ENCODE measurements around the gene FBXW8. TPM values are rescaled to one million over a fixed set of nuclear protein-coding genes. Genes with fewer than 3 reads are reported as not detected.

The FBXW8 gene
- total RNA-seq, 1 donor from 2014 or later, result 13.8 TPM

GRCh38 chr12:117018685-117019084 is 107.9 kb downstream of the FBXW8 start:
- Histone ChIP-seq H3K27ac (no peak overlapping the region), H3K27me3 (no peaks in the 10 kb centered on the region), H3K9me3 (no peaks in the 10 kb centered on the region), H3K4me1 (no peaks in the 10 kb centered on the region), H3K4me3 (no peak overlapping the region), H3K36me3 (peaks cover 0 to 16% of the 10 kb centered on the region in 2 donors)
- TF ChIP-seq POLR2AphosphoS5 (IDR thresholded peaks at IDR 0.05; ENCODE audit: insufficient read depth in 1 of 2, low read depth in 1 of 2) (no peak), CTCF (IDR thresholded peaks at IDR 0.05) (no peak)
- no peak for DNase-seq (ENCODE audit: extremely low spot score in 2 of 2)
- intact Hi-C loops (cut with DNase I), result no loop called here

GRCh38 chr12:117019866-117020265 is 109.1 kb downstream of the FBXW8 start:
- no peaks in the 10 kb centered on the region for H3K4me1 ChIP-seq
- no peak for TF ChIP-seq CTCF (IDR thresholded peaks at IDR 0.05)
- no peaks in the 10 kb centered on the region for H3K9me3 ChIP-seq
- H3K4me3 ChIP-seq, result no peak overlapping the region
- intact Hi-C loops (cut with DNase I), result loop anchor here (10.0 kb wide), 1 partner anchor 125 kb away; no protein-coding TSS in a partner anchor
- DNase-seq (ENCODE audit: extremely low spot score in 2 of 2), result no peak
- no peak overlapping the region for H3K27ac ChIP-seq
- peaks cover 0 to 17% of the 10 kb centered on the region in 2 donors for H3K36me3 ChIP-seq
- no peaks in the 10 kb centered on the region for H3K27me3 ChIP-seq

DNA sequence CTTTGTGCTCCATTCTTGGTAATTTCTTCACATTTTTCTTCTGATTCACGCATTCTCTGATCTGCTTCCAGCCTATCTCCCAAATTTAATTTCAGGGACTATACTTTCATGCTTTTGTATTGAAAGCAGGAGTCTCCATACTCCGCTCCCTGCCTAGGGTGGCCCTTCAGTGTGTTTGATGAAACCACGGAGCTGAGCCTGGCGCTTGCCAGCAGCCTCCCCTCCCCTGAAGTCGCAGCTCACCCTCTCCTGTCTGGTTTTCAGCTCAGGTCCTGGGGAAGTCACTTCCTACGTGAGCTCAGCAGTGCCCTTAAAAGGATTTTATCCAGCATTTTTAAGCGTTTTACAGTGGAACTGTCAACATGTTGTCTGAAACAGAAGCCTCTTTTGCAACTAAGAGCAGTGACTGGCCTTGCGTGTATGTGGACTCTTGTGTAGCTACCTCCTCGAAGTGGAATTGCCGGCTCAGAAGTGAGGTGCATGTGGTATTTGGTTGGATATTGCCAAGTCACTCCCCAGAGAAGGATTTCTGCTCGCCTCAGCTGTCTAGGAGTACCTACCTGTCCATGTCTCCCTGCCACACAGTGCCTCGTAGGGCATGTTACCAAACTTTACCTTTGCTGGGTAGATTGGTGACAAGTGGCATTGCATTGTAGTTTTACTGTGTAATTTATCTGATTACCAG is 109.9 kb downstream of the FBXW8 start:
- Histone ChIP-seq H3K36me3 (peaks cover 0 to 17% of the 10 kb centered on the region in 2 donors), H3K9me3 (no peaks in the 10 kb centered on the region), H3K27ac (no peak overlapping the region), H3K4me3 (no peak overlapping the region), H3K27me3 (no peaks in the 10 kb centered on the region), H3K4me1 (no peaks in the 10 kb centered on the region)
- DNase-seq (ENCODE audit: extremely low spot score in 2 of 2), result no peak
- TF ChIP-seq POLR2A (IDR thresholded peaks at IDR 0.05), result no peak
- no peak for TF ChIP-seq POLR2AphosphoS5 (IDR thresholded peaks at IDR 0.05; ENCODE audit: insufficient read depth in 1 of 2, low read depth in 1 of 2)
- intact Hi-C loops (cut with DNase I), result loop anchor here (10.0 kb wide), 1 partner anchor 124 kb away; no protein-coding TSS in a partner anchor

DNA sequence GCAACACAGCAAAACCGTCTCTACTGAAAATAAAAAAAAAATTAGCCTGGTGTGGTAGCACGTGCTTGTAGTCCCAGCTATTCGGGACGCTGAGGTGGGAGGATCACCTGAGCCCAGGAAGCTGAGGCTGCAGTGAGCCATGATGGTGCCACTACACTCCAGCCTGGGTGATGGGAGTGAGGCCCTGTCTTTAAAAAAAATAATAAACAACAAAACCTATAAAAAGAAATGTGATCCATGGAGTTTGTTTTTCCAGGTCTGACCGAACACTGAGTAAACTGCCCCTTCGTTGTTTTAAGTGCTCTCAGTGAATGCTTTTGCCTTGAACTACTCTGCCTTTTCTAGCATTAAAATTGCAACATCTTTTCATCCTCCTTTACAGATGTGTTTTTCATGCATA is 111.7 kb downstream of the FBXW8 start:
- intact Hi-C loops (cut with DNase I), result loop anchor here (10.0 kb wide), 1 partner anchor 122 kb away; no protein-coding TSS in a partner anchor
- DNase-seq (ENCODE audit: extremely low spot score in 2 of 2), result no peak
- H3K27ac ChIP-seq, result no peak overlapping the region
- no peaks in the 10 kb centered on the region for H3K27me3 ChIP-seq
- no peak overlapping the region for H3K4me3 ChIP-seq
- TF ChIP-seq CTCF (IDR thresholded peaks at IDR 0.05) (no peak), POLR2A (IDR thresholded peaks at IDR 0.05) (no peak), POLR2AphosphoS5 (IDR thresholded peaks at IDR 0.05; ENCODE audit: insufficient read depth in 1 of 2, low read depth in 1 of 2) (no peak)
- no peaks in the 10 kb centered on the region for H3K4me1 ChIP-seq
- H3K36me3 ChIP-seq, result peaks cover 0 to 25% of the 10 kb centered on the region in 2 donors
- no peaks in the 10 kb centered on the region for H3K9me3 ChIP-seq

- H3K36me3 ChIP-seq, result peaks cover 0 to 39% of the 10 kb centered on the region in 2 donors
- H3K4me1 ChIP-seq, result no peaks in the 10 kb centered on the region
- intact Hi-C loops (cut with DNase I), result loop anchor here (10.0 kb wide), 1 partner anchor 121 kb away; no protein-coding TSS in a partner anchor
- no peak overlapping the region for H3K4me3 ChIP-seq
- H3K27ac ChIP-seq, result no peak overlapping the region
- TF ChIP-seq POLR2AphosphoS5 (IDR thresholded peaks at IDR 0.05; ENCODE audit: insufficient read depth in 1 of 2, low read depth in 1 of 2) (no peak), POLR2A (IDR thresholded peaks at IDR 0.05) (no peak), CTCF (IDR thresholded peaks at IDR 0.05) (no peak)
- H3K27me3 ChIP-seq, result no peaks in the 10 kb centered on the region
- no peaks in the 10 kb centered on the region for H3K9me3 ChIP-seq
- DNase-seq (ENCODE audit: extremely low spot score in 2 of 2), result no peak
Measured at GRCh38 chr12:117023998-117024960, 113.5 kb downstream of the FBXW8 start.

Measured in vagina (tissue), 2 donors.